SU-DHL-6 (cell line): ENCODE results near the gene LRRC4C.

ENCODE experiments used
- EZH2phosphoT487 ChIP-seq: fragments of 200-600 bp; sonication (generic), shearing (Covaris generic); conservative IDR thresholded peaks from 2 replicates; pipeline ENCODE4 v1.6.1; 2018; ENCODE audit warnings: mild to moderate bottlenecking, antibody characterized with exemption, low read length, moderate library complexity, mixed read lengths
- TF ChIP-seq, protein P1 (sequence below): fragments of 200-600 bp; sonication (generic); IDR thresholded peaks from one replicate; pipeline ENCODE4 v1.5.1; 2017; ENCODE audit warnings: antibody characterized with exemption, mild to moderate bottlenecking, low read length, moderate library complexity; ENCODE audit not compliant: insufficient read depth, poor library complexity, severe bottlenecking

DNA sequence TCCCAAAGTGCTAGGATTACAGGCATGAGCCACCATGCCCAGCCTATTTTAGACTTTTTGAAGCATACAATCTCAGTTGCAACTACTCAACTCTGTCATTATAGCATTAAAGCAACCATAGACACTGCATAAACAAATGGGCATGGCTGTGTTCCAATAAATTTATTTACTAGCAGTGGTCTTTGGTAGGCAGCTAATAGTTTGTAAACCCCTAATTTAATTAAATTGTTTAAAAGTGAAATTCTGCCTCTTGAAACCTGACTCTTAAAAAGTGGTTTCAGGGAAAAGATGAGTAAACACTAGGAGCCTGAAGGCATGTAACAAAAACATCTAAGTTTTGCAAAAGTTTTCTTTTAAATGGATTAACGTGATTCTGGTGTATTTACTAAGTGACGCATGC is 1364.5 kb downstream of the LRRC4C start:
- TF ChIP-seq, protein P1, sequence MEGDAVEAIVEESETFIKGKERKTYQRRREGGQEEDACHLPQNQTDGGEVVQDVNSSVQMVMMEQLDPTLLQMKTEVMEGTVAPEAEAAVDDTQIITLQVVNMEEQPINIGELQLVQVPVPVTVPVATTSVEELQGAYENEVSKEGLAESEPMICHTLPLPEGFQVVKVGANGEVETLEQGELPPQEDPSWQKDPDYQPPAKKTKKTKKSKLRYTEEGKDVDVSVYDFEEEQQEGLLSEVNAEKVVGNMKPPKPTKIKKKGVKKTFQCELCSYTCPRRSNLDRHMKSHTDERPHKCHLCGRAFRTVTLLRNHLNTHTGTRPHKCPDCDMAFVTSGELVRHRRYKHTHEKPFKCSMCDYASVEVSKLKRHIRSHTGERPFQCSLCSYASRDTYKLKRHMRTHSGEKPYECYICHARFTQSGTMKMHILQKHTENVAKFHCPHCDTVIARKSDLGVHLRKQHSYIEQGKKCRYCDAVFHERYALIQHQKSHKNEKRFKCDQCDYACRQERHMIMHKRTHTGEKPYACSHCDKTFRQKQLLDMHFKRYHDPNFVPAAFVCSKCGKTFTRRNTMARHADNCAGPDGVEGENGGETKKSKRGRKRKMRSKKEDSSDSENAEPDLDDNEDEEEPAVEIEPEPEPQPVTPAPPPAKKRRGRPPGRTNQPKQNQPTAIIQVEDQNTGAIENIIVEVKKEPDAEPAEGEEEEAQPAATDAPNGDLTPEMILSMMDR, result no peak
- TF ChIP-seq EZH2phosphoT487, result no peak
